Stimulated activated CD4-positive, alpha-beta T cell treated with anti-CD3 and anti-CD28 coated beads, Interleukin-15, amount 100 ng/mL, for 24 hours (primary cell): ENCODE results near the gene CCDC158.
"Not testable (repeated sequence)": the region's sequence is repeated elsewhere in the genome, so short reads cannot be mapped to it uniquely, and the experiment has no call there.

Experiments used
- DNase-seq: peaks from one replicate; pipeline ENCODE4 v3.0.0-alpha.2; 2020

CCDC158 gene

GRCh38 chr4:76364763-76365162 is 56.2 kb downstream of the CCDC158 start:
- no peak for DNase-seq

GRCh38 chr4:76363556-76364290 is 57.2 kb downstream of the CCDC158 start:
- no peak for DNase-seq

- DNase-seq: no peak
Observed at GRCh38 chr4:76361689-76362412, 59.1 kb downstream of the CCDC158 start.

DNA sequence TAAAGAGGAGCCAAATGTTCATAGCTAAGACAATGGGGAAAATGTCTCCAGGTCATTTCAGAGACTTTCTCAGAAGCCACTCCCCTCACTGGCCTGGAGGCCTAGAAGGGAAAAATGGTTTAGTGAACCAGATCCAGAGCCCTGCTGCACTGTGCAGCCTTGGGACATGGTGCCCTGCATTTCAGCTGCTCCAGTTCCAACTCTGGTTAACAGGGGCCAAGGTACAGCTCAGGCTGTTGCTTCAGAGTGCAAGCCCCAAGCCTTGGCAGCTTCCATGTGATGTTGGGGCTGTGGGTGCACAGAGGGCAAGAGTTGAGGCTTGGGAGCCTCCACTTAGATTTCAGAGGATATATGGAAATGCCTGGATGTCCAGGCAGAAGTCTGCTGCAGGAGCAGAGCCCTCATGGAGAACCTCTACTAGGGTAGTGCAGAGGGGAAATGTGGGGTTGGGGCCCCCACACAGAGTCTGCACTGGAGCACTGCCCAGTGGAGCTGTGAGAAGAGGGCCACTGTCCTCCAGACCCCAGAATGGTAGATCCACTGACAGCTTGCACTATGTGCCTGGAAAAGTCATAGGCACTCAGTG is 61.0 kb downstream of the CCDC158 start:
- DNase-seq: not testable (repeated sequence)

GRCh38 chr4:76357981-76358380 is 63.0 kb downstream of the CCDC158 start:
- DNase-seq: no peak

DNA sequence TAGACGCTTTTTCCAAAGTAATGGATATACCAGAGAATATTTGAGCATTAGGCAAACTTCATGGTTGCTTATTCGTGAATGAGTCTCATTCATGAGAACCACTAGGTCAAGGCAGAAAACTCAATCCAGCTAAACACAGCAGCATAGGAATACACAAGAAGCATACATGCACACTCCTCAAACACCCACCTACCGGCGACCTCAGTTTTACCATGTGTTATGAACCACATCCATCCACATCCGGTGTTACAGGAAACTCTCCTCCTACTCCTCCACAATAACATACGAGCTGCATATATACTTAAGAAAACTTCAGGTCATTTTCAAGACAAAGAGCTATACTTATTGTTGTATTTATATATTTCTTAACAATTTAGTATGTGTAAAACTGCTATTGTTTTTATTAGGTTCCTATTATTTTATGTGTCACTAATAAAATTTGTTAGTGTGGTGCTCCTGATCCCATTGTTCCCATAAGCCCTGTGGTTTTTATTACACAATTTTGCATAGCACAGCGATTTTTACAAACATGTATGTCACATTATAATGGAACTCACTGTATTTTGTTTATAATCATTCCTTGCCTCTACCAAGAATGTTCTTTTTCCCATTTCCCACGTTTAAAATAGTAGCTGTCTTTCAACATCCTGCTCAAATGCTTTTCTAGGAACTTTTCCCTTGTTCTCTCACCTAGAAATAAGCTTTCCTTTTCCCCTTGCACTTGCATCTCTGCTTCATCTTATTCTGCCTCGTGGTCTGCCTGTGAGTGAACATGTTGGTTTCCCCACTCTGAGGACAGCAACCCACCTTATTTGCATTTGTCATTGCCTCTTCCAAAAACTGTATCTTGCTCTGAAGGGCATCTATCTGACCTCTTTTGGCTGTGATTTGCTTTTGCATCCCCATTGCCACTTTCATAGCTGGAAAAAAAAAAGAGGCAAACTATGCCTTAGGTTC is 66.1 kb downstream of the CCDC158 start:
- peak; percentile 23 for DNase-seq

DNA sequence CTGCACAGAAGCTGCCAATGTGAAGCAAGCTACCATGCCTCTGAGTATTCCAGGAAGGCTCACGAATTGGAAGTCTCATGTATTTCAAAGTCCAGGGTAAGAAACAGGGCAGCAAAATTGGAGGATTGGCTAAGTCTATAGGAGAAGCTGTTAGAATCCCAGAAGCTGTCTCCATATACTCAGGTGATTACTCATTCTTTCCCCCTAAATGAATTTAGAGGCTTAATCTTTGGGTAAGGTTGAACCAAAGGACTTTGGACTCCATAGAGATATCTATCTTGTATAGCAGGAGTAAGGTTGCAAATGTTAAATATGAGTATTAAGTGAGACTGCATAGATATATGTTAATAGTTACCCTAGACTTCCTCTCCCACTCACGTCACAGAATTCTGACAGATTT is 78.1 kb downstream of the CCDC158 start:
- DNase-seq: no peak

DNA sequence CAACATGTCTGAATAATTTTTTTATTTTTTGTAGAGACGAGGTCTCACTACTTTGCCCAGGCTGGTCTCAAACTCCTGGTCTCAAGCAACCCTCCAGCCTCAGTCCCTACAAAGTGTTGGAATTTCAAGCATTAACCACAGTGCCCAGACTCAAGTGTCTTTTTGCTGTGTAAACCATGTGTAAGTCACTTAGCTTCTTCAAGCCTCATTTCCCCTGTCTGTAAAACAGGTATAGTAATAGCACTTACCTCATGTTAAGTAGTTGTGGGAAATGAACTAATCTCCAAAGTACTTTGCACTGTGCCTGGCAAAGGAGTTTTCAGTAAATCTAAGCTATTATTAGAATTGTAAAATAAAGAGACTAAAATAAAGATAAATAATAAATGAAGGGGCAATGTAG is 78.8 kb downstream of the CCDC158 start:
- no peak for DNase-seq

DNA sequence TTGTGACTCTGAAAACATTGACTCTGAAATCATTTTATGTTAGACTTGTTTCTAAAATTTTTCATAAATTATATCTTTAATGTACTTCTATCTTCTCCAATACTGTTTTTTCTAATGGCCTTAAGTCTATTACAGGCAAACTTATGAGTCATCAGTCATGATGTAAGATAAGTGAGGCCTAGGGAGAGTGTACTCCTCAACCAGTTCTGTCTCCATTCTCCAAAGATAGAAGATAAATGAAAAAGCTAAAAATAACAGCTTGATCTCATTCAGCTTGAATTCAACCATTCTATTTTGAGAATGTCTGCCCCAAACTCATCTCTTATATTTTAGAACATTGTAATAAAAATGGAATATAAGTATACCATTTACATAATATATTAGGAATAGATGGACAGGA is 79.9 kb downstream of the CCDC158 start:
- DNase-seq: no peak

- DNase-seq: no peak
Observed at GRCh38 chr4:76339364-76339763, 81.6 kb downstream of the CCDC158 start.

GRCh38 chr4:76334885-76335284 is 86.1 kb downstream of the CCDC158 start:
- no peak for DNase-seq

DNA sequence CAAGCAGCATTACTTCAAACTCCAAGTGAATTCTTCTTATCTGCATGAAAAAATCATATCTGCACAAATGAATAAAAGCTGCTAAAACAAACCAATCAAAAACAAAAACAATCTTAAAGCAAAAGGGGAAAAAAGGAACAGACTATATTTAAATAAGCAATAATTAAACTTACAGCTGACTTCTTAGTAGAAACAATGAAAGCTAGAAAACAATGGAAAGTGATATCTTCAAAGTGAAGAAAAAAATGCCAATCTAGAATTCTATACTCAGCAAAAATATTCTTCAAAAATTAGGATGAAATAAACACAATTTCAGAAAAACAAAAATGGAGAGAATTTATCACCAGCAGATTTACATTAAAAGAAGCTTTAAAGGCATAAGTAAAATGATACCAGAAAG is 94.4 kb downstream of the CCDC158 start:
- DNase-seq: no peak

DNA sequence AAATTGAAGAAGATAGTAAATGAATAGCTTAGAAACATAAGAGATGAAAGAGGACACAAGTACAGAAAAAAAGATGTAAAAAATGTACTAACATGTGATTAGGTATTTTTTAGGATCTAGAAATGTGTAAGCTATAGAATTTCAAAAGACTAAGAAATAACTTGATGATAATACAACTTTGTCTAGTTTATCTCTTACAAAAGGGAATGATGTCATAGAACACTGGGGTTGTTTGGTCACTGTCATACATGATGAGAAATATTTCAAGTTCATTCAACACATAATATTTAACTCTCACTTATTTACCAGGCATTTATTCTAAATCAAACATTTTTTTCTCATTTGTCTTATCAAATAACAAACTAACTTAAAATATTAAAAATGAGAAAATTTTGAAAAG is 95.9 kb downstream of the CCDC158 start:
- DNase-seq: no peak

DNA sequence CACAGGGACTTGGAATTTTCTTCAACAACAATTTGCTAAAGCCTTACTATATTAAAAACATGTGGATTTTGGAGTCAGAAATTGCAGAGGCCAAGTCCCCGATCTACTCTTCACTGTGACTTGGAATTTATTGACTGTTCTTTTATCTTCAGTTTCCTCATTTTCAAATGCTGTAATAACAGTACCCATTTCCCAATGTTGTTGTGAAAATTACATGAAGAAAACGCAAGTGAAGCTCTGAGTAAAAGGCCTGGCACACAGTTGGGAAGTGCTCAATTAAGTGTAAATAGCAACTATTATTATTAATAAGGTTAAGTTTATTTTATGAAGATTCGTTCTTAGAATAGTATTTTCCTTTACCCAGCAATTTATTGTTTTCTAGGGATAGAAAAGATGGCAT is 98.7 kb downstream of the CCDC158 start:
- no peak for DNase-seq

GRCh38 chr4:76316131-76316530 is 104.8 kb downstream of the CCDC158 start:
- DNase-seq: no peak

DNA sequence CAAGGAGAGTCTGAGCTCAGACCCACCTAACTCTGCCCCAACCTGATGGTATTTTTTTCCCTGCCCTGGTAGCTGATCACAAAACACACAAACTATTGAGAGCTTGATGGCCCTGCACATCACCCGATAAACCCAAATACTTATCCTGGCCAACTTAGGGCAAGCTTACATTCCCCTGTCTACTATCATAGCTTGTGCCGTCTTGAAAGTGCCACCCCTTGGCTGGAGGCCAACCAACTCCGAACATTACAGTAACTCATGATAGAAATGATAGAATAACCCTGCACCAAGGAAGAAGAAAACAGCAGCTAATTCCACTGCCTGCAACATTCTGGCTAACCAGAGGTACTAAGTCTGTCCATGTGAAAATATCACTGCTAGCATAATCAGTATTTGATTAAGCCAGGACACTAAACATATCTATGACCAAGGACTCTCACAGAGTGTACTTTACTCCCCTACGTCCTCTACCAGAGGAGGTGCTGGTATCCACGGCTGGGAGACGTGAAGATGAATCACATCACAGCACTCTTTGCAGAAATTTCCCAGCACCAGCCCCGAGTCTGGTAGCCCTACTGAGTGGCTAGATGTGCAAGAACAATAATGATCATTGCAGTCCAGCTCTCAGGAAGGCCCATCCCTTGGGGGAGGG is 105.5 kb downstream of the CCDC158 start:
- no peak for DNase-seq

GRCh38 chr4:76313547-76313946 is 107.4 kb downstream of the CCDC158 start:
- DNase-seq: no peak

GRCh38 chr4:76312457-76312856 is 108.5 kb downstream of the CCDC158 start:
- DNase-seq: no peak

- DNase-seq: no peak
Observed at GRCh38 chr4:76311896-76312331, 109.0 kb downstream of the CCDC158 start.

- no peak for DNase-seq
Observed at GRCh38 chr4:76310683-76311082, 110.3 kb downstream of the CCDC158 start.

DNA sequence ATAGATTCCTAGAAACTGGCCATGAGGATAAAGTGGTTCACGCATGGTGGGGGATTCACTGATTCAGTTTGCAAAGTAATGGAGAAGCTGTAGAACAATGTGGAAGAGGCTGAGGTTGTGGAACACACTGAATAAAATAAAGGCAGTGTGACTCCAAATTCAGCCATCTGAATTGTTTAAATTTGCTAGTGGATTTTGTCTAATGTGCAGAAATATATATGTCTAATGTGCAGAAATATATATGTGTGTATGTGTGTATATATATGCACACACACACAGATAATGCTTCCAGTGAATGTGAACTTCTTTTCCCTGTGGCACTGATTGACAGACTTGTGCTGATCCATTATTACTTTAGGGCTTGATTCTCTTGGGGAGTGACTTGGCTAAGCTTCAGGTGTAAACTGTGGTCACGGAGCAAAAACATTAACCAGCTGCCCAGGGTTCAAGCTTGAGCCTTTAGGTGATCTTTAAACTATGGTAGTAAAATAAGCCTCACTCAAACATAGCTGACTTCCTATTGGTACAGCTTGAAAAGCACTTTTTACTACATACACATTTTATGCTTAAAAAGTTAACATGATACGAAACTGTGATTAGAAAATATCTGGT is 110.9 kb downstream of the CCDC158 start:
- no peak for DNase-seq

- DNase-seq: no peak
Observed at GRCh38 chr4:76308548-76308947, 112.4 kb downstream of the CCDC158 start.
